ENCODE results near the gene LMNTD2.

LMNTD2 gene

DNA sequence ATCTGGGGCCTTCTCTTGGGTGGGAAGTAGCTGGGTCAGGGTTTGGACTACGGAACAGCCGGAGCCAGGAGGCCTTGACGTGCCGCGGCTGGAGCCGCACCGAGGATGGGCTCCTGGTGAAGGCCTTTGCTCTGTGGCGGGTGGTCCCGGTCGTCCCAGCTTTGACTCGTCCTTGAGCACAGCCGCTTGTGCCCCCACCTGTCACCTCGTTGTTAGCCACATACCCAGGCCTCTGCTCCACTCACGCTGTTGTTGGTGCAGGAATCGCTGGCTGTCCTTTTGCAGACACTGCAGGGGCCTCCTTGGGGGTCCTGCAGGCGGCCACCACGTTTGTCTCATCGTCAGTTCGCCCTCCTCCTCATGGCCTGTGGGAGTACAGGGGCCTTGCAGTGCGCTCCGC lies 32.8 kb upstream of the LMNTD2 start:
- Histone ChIP-seq H3K36me3 (ENCODE audit: low read depth) (peaks cover 83% of the 10 kb centered on the region), H3K9me3 (ENCODE audit: severe bottlenecking) (no peaks in the 10 kb centered on the region), H3K4me3 (ENCODE audit: severe bottlenecking) (no peak overlapping the region), H3K27ac (ENCODE audit: poor library complexity, severe bottlenecking) (no peak overlapping the region), H3K27me3 (ENCODE audit: insufficient read depth, poor library complexity, severe bottlenecking) (no peaks in the 10 kb centered on the region), H3K4me1 (ENCODE audit: insufficient read depth, poor library complexity, severe bottlenecking) (no peaks in the 10 kb centered on the region)
- ATAC-seq (ENCODE audit: low read depth) (no peak), DNase-seq (ENCODE audit: low spot score) (no peak)
- TF ChIP-seq CTCF (IDR thresholded peaks at IDR 0.05; ENCODE audit: poor library complexity, severe bottlenecking): no peak

- Histone ChIP-seq H3K27me3 (ENCODE audit: insufficient read depth, poor library complexity, severe bottlenecking) (no peaks in the 10 kb centered on the region), H3K36me3 (ENCODE audit: low read depth) (peaks cover 83% of the 10 kb centered on the region), H3K27ac (ENCODE audit: poor library complexity, severe bottlenecking) (no peak overlapping the region), H3K4me1 (ENCODE audit: insufficient read depth, poor library complexity, severe bottlenecking) (no peaks in the 10 kb centered on the region), H3K4me3 (ENCODE audit: severe bottlenecking) (no peak overlapping the region), H3K9me3 (ENCODE audit: severe bottlenecking) (no peaks in the 10 kb centered on the region)
- ATAC-seq (ENCODE audit: low read depth): no peak
- TF ChIP-seq CTCF (IDR thresholded peaks at IDR 0.05; ENCODE audit: poor library complexity, severe bottlenecking): no peak
- no peak for DNase-seq (ENCODE audit: low spot score)
These were observed 32.4 kb upstream of the LMNTD2 start for GRCh38 chr11:592918-593317.

DNA sequence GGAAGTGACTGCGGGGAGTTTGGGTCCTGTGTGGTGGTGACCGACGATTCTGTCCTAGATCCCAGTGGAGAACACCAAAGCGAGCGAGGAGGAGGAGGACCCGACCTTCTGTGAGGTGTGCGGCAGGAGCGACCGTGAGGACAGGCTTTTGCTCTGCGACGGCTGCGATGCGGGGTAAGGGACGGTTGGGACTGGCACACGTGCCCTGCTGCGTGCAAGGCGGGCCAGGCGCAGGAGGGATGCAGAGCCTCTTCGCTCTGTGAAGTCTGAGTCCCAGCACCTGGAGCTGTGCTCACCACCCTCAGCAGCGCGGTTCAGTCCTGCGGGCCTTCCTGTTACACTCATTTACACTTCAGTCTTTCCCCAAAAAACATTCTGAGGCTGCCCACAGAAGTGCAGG lies 32.0 kb upstream of the LMNTD2 start:
- no peak for DNase-seq (ENCODE audit: low spot score)
- H3K9me3 ChIP-seq (ENCODE audit: severe bottlenecking): no peaks in the 10 kb centered on the region
- no peak for TF ChIP-seq CTCF (IDR thresholded peaks at IDR 0.05; ENCODE audit: poor library complexity, severe bottlenecking)
- H3K4me1 ChIP-seq (ENCODE audit: insufficient read depth, poor library complexity, severe bottlenecking): no peaks in the 10 kb centered on the region
- peaks cover 85% of the 10 kb centered on the region for H3K36me3 ChIP-seq (ENCODE audit: low read depth)
- no peak for ATAC-seq (ENCODE audit: low read depth)
- no peaks in the 10 kb centered on the region for H3K27me3 ChIP-seq (ENCODE audit: insufficient read depth, poor library complexity, severe bottlenecking)
- no peak overlapping the region for H3K4me3 ChIP-seq (ENCODE audit: severe bottlenecking)
- no peak overlapping the region for H3K27ac ChIP-seq (ENCODE audit: poor library complexity, severe bottlenecking)

DNA sequence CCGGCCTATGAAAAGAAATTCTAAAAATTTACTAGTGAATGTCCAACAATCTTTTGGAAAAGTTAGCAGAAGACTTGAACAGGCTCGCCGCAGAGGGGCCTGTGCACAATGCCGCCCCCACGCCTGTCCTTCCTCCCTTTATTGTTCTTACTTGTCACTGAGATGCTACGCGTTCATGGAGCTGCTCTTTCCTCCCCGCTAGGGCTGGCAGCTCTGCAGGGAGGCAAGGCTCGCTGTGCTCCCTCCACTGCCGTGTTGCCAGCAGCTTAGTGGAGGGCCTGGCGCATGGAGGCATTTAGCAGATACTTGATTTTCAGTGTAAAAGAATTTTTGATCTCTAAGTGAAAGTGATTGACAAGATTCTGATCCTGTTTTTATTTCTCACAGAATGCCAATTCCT lies 30.5 kb upstream of the LMNTD2 start:
- ATAC-seq (ENCODE audit: low read depth) (no peak), DNase-seq (ENCODE audit: low spot score) (no peak)
- H3K27ac ChIP-seq (ENCODE audit: poor library complexity, severe bottlenecking): no peak overlapping the region
- H3K9me3 ChIP-seq (ENCODE audit: severe bottlenecking): no peaks in the 10 kb centered on the region
- no peaks in the 10 kb centered on the region for H3K27me3 ChIP-seq (ENCODE audit: insufficient read depth, poor library complexity, severe bottlenecking)
- H3K4me1 ChIP-seq (ENCODE audit: insufficient read depth, poor library complexity, severe bottlenecking): no peaks in the 10 kb centered on the region
- no peak for TF ChIP-seq CTCF (IDR thresholded peaks at IDR 0.05; ENCODE audit: poor library complexity, severe bottlenecking)
- H3K36me3 ChIP-seq (ENCODE audit: low read depth): peaks cover 85% of the 10 kb centered on the region
- no peak overlapping the region for H3K4me3 ChIP-seq (ENCODE audit: severe bottlenecking)

DNA sequence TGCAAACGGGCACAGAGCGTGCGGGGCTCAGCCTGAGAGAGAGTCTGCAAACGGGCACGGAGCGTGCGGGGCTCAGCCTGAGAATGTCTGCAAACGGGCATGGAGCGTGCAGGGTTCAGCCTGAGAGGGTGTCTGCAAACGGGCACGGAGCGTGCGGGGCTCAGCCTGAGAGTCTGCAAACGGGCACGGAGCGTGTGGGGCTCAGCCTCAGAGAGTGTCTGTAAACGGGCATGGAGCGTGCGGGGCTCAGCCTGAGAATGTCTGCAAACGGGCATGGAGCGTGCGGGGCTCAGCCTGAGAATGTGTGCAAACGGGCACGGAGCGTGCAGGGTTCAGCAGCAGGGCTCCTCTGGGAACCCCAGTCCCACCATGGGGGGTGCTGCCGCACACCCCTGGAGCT lies 29.3 kb upstream of the LMNTD2 start:
- Histone ChIP-seq H3K36me3 (ENCODE audit: low read depth) (peaks cover 75% of the 10 kb centered on the region), H3K27ac (ENCODE audit: poor library complexity, severe bottlenecking) (no peak overlapping the region), H3K4me3 (ENCODE audit: severe bottlenecking) (no peak overlapping the region), H3K27me3 (ENCODE audit: insufficient read depth, poor library complexity, severe bottlenecking) (no peaks in the 10 kb centered on the region), H3K4me1 (ENCODE audit: insufficient read depth, poor library complexity, severe bottlenecking) (no peaks in the 10 kb centered on the region), H3K9me3 (ENCODE audit: severe bottlenecking) (no peaks in the 10 kb centered on the region)
- ATAC-seq (ENCODE audit: low read depth): no peak
- DNase-seq (ENCODE audit: low spot score): no peak
- no peak for TF ChIP-seq CTCF (IDR thresholded peaks at IDR 0.05; ENCODE audit: poor library complexity, severe bottlenecking)
